DMS 273 (cell line): ENCODE results near the gene GLB1L2.

Experiments
- DNase-seq: peaks from one replicate; lab custom pipeline; 2025; ENCODE audit not compliant: unreplicated experiment; lab: John Stamatoyannopoulos, UW

GLB1L2 gene

GRCh38 chr11:134383576-134384221 is 51.9 kb downstream of the GLB1L2 start:
- DNase-seq = no peak

DNA sequence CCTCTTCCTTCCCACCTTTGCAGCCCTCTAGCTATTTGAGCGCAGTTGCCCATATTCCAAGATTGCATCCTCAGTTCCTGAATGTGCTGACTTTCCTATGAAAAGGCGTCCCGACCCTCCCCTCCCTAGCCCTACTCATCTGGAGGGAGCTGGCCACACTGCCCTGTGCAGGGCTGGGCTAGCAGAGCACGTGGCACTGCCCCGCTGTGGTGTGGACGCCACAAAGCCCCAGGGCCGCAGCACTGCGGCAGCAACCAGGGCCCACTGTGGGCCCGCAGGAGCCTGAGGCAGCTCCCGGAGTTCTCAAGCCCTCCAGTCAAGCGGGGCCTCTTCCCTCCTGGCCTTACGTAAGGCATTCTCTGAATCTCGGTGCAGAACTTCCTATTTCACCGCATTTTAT is 52.6 kb downstream of the GLB1L2 start:
- DNase-seq = peak; percentile 6

DNA sequence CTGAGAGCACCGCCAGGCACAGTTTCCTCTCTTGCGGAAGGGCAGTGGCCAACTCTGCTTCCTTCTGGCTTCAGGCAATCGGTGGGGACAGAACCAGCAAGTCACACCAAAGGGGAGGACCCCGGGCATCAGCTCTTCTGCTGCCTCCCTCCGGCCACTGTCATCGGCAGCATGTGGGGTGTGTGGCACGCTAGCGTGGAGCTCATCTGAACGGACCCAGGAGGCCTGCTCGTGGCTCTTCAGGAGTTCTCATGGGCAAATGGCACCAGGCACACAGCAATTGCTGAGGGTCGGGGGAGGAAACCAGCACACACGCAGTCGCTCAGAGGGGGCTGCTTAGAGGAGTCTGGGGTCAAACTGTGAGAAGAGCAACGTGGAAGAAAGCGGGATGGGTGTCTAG is 53.4 kb downstream of the GLB1L2 start:
- DNase-seq = no peak

GRCh38 chr11:134385774-134386565 is 54.2 kb downstream of the GLB1L2 start:
- peak; percentile 83 for DNase-seq

- DNase-seq = no peak
These were observed 55.2 kb downstream of the GLB1L2 start for GRCh38 chr11:134386945-134387344.

GRCh38 chr11:134387501-134387900 is 55.7 kb downstream of the GLB1L2 start:
- no peak for DNase-seq

DNA sequence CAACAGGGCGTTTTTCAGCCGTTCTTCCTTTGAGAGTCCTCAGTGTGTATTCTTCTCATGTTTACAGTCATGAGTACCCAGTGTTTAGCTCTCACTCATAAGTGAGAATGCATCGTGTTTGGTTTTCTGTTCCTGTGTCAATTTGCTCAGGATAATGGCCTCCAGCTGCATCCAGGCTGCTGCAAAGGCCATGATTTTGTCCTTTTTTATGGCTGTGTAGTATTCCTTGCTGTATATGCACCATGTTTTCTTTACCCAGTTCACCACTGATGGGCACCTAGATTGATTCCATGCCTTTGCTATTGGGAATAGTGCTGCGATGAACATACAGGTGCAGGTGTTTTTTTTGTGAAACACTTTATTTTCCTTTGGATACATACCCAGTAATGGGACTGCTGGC is 56.8 kb downstream of the GLB1L2 start:
- no peak for DNase-seq

DNA sequence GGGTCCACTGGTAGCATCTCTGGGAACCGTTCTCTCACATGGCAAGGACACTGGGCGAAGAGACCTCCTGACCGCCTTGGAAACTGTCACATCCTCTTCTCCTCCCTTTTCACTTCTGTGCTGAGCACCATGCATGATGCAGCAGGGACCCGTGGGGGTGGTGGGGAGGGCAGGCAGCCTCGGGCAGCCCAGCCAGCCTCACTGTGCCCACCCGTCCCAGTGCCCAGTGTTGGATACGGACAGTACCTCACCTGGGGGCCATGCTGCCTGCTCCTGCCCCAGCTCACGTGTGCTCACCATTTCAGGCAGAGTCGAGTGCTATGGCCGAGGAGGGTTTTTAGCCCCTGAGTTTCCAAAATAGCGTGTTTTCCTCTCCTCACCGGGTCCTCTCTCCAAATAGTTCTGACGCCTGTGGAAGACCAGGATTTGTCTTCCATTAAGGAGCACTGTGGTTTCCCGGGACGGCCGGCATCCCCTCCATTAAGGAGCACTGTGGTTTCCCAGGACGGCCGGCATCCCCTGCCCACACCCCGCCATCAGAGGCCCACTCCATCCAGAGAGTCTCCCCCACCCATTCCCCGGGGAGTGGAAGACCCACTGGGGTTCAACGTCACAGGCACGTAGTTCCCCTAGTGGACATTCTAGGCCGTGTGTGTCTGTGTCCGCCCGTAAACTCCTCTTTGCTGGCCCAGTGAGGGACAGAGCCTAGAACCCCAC is 57.8 kb downstream of the GLB1L2 start:
- no peak for DNase-seq

GRCh38 chr11:134390706-134391569 is 59.1 kb downstream of the GLB1L2 start:
- DNase-seq = peak; percentile 7

- DNase-seq = no peak
These were observed 59.9 kb downstream of the GLB1L2 start for GRCh38 chr11:134391656-134392055.

DNA sequence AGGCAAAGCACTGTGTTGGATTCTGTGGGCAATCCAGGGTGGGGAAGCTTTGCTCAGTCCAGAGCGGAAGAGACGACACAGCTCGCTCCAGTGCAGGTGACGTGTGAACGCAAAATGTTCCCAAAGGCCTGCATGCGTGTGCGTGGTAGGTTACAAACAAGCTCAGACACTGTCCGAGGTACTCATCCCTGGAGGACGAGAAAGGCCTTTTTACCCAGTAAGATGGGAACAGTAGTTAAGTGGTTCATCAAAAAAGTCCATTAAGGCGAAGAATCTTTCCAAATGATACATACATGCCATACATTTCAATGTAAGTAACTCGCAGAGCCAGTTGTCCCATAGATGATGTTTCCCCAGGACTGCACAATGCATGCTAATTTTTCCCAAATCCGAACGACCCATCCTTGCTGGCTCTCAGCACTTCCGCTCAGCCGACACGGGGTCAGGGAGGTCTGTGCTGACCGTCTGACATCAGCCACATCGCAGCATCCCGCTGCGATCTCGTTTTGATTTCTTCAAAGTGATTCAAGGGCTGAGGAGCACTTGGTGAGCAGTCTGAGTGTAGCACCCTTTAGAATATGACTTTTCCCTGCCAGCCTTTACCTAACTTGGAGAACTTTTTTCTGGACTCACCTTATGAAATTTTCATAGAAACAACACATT is 61.3 kb downstream of the GLB1L2 start:
- DNase-seq = no peak

- no peak for DNase-seq
These were observed 61.9 kb downstream of the GLB1L2 start for GRCh38 chr11:134393638-134394037.

DNA sequence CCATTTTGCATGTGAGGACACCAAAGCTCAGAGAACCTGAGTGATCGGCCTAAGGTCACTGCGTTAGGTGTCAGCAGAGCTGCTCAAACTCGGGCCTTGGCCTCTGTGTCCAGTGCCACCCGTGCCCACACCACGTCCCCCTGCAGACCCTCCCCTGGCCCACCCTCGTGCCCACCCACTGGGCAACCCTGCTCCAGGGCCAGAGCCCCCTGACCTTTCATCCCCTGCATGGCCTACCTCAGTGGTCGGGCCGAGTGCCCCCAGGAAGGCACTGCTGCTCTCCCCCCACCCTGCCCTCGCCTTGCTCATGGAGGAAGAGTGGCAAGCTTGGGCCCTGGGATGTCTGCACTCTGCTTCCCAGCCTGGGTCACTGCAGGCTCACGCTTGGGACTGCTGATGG is 62.5 kb downstream of the GLB1L2 start:
- DNase-seq = no peak

- no peak for DNase-seq
These were observed 63.2 kb downstream of the GLB1L2 start for GRCh38 chr11:134395002-134395401.

DNA sequence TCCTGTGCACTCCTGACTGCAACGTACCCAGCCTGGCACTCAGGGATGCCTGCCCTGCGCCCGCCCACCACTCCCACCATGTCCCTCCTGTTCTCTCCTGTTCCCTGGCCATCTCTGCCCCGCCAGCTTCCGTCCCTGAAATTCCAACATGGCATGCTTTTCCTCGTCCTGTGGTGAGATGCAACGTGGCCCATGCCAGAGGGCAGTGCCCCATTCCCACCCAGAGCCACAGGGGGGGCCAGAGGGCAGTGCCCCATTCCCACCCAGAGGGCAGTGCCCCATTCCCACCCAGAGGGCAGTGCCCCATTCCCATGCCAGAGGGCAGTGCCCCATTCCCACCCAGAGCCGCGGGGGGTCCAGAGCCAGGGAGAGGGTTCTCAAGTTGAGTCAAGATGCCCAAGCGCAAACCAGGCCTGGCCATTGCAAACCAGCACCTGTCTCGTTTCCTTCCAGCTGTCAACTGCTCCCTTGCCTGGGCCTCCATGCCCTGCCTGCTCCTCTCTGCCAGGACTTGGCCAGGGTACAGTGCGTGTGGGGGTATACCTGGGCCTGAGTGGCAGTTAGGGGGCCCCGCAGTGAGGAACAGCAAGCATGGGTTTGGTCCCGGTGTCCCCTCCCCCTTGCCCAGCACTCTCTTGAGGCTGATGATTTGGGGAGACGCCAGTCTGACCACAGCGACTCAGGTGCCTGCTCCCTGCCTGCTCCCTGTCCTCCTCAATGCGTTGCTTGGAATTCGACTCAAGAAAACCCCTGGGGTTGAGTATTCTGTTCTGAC is 65.7 kb downstream of the GLB1L2 start:
- DNase-seq = no peak

DNA sequence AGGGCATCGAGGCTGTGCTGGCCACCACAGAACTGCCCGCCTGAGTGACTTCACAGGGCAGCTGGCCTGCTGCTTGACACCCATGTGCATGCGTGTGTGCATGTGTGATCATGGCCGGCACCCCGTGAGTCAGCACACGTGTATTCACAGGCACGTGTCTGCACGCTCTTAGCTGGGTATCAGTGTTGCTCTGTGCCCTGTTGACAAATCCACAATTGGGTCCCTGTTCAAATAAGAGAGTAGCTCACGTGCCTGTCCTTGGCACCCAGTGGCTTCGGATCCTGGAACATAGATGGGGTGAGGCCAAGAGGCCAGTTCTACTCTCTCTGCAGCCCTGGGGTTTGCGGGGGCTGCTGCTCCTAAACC is 66.3 kb downstream of the GLB1L2 start:
- DNase-seq = no peak

DNA sequence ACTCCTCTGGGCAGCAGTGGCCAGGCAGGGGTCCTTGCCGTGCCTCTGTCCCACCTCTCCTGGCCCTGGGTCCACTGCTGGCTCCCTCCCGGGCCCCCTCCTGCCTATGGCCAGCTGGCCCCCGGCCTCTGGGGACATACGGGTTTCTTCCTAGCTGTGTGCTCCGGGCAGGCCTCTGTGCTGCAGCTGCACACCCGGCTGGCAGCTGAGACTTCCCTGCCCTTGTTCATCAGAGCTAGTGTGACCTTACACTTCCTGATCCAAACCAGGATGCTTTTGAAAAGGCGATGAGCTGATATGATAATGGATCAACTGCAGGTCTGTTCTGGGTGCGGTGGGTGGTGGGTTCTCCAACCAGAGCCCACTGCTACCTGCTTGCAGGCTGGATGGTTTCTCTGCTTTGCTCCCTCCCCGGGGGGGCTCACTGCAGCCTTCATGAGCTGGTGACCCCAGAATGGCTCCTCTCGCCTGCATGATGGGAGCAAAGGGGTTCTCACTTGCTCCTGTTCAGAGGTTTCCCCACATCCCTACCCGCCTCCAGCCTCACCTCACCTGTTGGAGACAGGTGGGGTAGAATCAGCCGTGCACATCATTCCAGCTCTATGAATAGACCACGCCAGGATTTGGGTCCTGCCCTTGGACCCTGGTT is 67.0 kb downstream of the GLB1L2 start:
- DNase-seq = no peak

GRCh38 chr11:134399293-134399654 is 67.5 kb downstream of the GLB1L2 start:
- DNase-seq = no peak

- DNase-seq = no peak
These were observed 68.2 kb downstream of the GLB1L2 start for GRCh38 chr11:134399996-134400395.
